K562 treated with DMSO at 1 percent for 4 hours (cell line): ENCODE measurements around the gene LRP1B. TPM values are rescaled to one million over a fixed set of nuclear protein-coding genes. Genes with fewer than 3 reads are reported as not detected.

Experiments
- total RNA-seq: library from RNA; unstranded; fragments of 300-600 nt; gene quantifications from 2 replicates; pipeline ENCODE4 v1.2.3, GENCODE V29; 2022; ENCODE audit not compliant: insufficient read depth

The LRP1B gene
- not detected in 2 replicates for total RNA-seq

GRCh38 chr2:142131010-142131669 lies at the start of gene LRP1B:
LRP1B (minus strand) TSS chr2:142131016; CDS start chr2:142130729, 287 bp downstream.

